ENCODE data around the gene CLK2.

DNA sequence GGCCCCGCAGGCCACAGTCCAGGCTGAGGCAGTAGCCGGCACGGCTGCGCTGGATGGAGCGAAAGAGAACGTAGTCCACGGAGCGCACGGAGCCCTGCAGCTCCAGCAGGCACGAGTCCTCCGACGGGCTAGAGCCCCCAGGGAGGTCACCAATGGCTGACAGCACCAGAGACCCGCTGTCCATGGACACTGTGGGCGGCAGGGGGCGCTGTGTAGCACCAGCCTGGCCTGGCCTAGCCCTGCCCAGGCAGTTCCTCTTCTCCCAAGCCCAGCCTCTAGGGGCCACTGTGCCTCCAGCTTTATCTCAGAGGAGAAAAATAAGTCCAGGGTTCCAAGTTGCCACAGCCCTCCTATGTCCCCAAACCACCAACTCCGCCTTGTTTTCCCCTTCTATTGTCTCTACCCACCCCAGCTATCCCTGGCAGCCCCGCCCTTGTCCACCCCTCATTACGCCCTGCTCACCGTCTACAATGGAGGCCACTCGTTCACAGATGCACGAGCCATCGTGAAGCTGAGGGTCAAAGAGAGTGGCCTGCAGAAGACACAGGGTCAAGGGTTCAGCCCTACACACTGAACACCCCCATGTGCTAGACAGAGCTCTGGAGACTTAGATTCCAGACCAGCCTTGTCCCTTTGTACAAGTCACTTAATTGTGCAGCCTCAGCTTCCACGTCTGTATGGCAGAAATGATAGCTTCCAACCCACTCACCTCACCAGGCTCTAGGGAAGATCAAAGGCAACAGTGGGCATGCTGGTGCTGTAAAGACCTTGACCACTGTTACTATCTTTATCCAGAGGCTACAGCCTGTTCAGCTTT, 22.5 kb downstream of the CLK2 start:
- TF ChIP-seq POLR2AphosphoS5 (IDR thresholded peaks at IDR 0.05; ENCODE audit: low read depth), result no peak
- TF ChIP-seq, protein P1, sequence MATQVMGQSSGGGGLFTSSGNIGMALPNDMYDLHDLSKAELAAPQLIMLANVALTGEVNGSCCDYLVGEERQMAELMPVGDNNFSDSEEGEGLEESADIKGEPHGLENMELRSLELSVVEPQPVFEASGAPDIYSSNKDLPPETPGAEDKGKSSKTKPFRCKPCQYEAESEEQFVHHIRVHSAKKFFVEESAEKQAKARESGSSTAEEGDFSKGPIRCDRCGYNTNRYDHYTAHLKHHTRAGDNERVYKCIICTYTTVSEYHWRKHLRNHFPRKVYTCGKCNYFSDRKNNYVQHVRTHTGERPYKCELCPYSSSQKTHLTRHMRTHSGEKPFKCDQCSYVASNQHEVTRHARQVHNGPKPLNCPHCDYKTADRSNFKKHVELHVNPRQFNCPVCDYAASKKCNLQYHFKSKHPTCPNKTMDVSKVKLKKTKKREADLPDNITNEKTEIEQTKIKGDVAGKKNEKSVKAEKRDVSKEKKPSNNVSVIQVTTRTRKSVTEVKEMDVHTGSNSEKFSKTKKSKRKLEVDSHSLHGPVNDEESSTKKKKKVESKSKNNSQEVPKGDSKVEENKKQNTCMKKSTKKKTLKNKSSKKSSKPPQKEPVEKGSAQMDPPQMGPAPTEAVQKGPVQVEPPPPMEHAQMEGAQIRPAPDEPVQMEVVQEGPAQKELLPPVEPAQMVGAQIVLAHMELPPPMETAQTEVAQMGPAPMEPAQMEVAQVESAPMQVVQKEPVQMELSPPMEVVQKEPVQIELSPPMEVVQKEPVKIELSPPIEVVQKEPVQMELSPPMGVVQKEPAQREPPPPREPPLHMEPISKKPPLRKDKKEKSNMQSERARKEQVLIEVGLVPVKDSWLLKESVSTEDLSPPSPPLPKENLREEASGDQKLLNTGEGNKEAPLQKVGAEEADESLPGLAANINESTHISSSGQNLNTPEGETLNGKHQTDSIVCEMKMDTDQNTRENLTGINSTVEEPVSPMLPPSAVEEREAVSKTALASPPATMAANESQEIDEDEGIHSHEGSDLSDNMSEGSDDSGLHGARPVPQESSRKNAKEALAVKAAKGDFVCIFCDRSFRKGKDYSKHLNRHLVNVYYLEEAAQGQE (IDR thresholded peaks at IDR 0.05; ENCODE audit: insufficient replicate concordance, low read depth), result no peak

All from HL-60 (cell line).